ENCODE data around the gene INTS11. TPM values are rescaled to one million over a fixed set of nuclear protein-coding genes. Genes with fewer than 3 reads are reported as not detected.

Gene INTS11
- total RNA-seq, 1 experiment from 2014 or later = 56.6 TPM

GRCh38 chr1:1345384-1345783 lies 20.9 kb upstream of the INTS11 start:
- no peak for DNase-seq (ENCODE audit: extremely low read depth, low read depth)

- peak; percentile 77 for DNase-seq (ENCODE audit: extremely low read depth, low read depth)
These were observed 20.3 kb upstream of the INTS11 start for GRCh38 chr1:1344655-1345361.

DNA sequence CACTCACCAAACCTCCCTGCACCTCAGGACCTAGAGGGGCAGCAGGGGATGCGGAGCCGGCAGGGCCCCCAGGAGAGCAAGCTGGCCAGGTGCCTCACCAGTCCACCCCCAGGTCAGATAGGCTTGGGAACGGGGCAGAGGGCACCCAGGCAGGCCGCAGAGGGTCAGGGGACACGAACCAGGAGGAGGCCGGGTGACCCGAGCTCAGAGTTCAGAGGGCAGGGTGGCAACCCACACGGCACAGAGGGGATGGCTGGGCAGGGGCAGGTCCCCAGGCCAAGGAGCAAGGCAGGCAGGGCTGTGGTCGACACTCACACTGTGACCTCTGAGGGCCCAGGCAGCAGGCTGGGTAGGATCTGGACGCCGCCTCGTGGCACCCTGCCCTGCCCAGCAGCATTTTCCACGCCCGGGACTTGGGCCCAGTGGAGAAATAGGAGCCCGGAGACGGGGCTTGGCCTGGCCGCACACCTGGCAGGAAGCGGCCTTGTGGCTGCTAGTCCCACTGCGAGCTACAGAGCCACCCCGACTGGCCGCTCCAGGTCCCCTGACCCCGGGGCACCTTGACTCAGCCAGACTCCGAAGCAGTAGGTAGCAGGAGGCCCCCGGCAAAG lies 19.5 kb upstream of the INTS11 start:
- no peak for DNase-seq (ENCODE audit: extremely low read depth, low read depth)

GRCh38 chr1:1342584-1343115 lies 18.2 kb upstream of the INTS11 start:
- no peak for DNase-seq (ENCODE audit: extremely low read depth, low read depth)

GRCh38 chr1:1342061-1342562 lies 17.7 kb upstream of the INTS11 start:
- DNase-seq (ENCODE audit: extremely low read depth, low read depth) = no peak

DNA sequence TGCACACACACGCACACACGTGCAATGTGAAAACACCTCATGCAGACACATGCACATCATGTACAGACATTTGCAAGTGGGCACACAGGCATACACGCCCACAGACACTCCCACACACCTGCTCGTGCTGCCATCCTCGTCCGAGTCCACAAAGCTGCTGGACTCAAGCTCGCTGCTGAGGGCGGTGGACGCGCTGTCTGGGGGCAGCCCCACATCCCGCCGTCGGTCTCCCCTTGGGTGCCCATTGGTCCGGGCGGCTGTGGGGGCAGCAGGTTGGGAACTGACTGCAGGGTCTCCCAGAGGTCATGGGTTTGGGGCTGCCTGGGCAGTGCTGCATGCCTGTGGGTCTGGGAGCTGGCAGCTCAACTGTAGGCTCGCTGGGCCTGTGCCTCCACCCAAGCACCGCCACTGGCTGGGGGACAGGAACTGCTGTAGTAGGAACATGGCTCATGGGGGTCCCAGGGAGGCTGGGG lies 17.1 kb upstream of the INTS11 start:
- no peak for DNase-seq (ENCODE audit: extremely low read depth, low read depth)

DNA sequence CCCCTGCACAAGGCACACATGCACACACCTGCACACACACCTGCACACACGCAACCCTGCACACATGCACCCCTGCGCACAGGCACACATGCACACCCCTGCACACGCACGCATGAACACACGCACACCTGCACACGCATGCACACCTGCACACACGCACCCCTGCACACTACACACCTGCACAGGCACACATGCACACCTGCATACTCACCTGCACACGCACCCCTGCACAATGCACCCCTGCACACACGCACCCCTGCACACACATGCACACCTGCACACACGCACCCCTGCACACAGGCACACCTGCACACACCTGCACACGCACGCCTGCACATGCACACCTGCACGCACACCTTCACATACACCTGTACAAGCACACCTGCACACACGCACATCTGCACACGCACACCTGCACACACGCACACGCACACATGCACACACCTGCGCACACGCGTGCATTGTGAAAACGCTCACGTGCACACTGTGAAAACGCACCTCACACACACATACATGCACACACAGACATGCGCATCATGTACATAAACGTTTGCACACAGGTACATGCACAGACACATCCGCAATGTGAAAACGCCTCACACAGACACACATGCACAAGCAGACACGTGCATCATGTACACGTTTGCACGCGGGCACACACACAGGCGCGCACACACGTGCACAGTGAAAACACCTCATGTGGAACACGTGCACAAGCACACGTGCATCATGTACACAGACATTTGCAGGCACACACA lies 16.5 kb upstream of the INTS11 start:
- no peak for DNase-seq (ENCODE audit: extremely low read depth, low read depth)

- no peak for DNase-seq (ENCODE audit: extremely low read depth, low read depth)
These were observed 15.7 kb upstream of the INTS11 start for GRCh38 chr1:1340185-1340584.

DNA sequence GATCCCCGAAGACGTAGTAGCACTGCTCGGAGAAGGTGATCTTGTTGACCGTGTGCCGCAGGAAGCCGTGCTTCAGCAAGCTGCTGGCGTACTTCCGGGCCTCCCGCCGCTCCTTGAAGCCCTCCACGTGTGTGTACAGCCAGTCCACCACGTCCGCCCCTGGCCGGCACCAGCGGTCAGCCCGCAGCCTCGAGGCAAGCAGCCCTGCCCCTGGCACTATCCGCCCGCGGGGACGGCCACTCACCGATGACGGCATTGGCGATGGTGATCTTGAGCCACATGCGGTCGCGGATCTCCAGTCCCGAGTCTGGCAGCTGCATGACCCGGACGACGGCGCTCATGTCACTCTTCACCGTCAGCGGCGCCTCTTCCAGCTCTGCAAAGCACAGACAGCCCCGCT lies 13.8 kb upstream of the INTS11 start:
- no peak for DNase-seq (ENCODE audit: extremely low read depth, low read depth)

DNA sequence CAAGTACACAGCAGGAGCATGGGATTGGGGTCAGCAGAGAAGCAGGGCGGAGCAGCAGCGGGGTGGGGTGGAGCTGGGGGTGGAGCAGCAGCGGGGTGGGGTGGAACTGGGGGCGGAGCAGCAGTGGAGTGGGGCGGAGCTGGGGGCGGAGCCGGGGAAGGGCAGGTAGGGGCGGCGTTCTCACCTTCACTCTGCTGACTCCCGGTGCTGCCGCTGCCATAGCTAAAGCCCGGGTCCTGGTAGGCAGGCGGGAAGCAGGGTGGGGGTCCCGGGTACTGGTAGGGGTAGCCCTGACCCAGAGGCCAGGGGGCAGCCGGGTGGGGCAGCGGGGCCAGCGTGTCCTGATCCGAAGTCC lies 13.3 kb upstream of the INTS11 start:
- DNase-seq (ENCODE audit: extremely low read depth, low read depth) = no peak

DNA sequence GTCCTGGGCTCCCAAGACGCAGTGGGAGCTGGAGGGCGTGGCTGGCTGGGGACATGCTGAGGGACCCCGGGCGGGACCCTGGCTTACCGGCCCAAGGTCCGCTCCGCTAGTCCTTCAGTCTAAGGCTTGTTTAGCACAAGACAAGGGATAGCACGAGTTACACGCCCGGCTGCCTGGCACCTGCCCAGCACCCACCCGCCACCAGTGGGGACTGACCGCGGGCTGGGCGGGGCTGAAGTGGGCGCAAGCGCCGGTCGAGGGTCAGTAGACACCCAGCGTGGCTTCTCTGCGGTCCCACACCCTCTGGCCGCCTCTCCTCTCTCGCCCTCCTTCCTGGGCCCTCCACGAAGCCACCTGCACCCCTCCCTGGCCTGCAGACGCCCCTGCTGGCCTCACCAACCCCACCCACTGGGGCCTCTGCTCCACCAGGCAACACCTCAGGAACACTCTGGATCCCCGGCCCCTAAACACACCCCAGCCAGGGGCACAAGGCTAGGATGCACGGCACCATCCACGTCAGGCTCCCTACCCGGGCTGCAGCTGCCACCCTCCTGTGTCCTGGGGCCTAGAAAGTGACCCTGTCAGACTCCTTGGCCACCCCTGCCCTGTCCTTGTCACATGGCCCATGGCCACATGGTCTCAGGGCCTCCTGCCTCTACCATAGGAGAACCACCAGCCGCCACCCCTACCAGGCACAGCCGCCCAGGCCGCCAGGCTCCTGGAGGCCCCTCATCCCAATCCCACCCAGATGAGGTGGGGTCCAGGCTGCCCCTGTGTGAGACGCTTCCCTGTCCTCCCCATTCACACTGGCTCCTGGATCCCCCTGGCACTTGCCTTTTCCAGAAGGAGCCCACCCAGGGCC lies 12.7 kb upstream of the INTS11 start:
- DNase-seq (ENCODE audit: extremely low read depth, low read depth) = no peak

DNA sequence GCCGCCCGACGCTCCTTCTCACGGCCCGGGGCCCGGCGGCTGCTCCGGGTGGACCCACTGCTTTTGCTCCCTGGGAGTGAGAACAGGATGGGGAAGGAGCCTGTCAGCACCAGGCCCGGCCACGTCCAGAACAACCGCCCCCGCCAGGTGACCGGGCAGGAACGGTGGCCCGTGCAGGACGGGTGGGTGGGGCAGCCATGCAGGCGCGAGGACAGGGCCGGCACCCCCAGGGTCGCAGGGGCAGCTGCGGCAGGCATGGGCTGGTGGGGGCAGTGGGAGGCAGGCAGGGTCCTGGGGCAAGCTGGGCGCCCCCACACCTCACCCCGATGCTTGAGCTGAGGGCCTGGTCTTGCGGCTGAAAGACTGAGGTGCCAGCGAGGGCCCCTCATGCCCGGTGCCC lies 12.0 kb upstream of the INTS11 start:
- no peak for DNase-seq (ENCODE audit: extremely low read depth, low read depth)

DNA sequence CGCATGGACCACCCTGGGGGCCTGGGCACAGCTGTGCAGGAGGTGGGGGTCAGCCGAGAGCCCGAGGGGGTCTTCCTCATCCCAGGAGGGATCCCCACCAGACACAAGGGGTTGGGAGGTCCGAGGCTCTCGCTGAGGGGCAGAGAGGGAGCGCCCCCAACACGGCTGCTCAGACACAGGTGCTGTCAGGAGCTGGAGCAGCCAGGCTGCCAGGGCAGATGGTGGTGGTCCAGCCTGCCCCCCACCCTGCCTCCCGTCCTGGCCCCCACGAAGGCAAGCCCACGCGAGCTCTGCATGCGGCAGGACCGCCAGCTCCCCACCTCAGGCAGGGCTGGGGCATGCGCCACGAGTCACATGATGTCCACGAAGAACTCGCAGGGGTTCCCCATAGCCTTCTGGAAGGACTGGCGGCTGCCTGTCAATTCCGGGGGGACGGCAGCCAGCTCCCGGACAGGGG lies 11.4 kb upstream of the INTS11 start:
- DNase-seq (ENCODE audit: extremely low read depth, low read depth) = no peak

GRCh38 chr1:1335283-1335682 lies 10.8 kb upstream of the INTS11 start:
- DNase-seq (ENCODE audit: extremely low read depth, low read depth) = no peak

GRCh38 chr1:1334835-1335234 lies 10.4 kb upstream of the INTS11 start:
- no peak for DNase-seq (ENCODE audit: extremely low read depth, low read depth)

DNA sequence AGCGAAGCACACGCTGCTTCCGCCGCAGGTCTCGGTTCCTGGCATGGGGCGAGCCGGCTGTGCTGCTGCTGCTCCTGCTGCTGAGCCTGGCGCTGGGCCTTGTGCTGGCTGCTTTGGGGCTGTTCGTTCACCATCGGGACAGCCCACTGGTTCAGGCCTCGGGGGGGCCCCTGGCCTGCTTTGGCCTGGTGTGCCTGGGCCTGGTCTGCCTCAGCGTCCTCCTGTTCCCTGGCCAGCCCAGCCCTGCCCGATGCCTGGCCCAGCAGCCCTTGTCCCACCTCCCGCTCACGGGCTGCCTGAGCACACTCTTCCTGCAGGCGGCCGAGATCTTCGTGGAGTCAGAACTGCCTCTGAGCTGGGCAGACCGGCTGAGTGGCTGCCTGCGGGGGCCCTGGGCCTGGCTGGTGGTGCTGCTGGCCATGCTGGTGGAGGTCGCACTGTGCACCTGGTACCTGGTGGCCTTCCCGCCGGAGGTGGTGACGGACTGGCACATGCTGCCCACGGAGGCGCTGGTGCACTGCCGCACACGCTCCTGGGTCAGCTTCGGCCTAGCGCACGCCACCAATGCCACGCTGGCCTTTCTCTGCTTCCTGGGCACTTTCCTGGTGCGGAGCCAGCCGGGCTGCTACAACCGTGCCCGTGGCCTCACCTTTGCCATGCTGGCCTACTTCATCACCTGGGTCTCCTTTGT lies 9.2 kb upstream of the INTS11 start:
- DNase-seq (ENCODE audit: extremely low read depth, low read depth) = no peak

GRCh38 chr1:1332774-1333480 lies 8.5 kb upstream of the INTS11 start:
- DNase-seq (ENCODE audit: extremely low read depth, low read depth) = no peak

DNA sequence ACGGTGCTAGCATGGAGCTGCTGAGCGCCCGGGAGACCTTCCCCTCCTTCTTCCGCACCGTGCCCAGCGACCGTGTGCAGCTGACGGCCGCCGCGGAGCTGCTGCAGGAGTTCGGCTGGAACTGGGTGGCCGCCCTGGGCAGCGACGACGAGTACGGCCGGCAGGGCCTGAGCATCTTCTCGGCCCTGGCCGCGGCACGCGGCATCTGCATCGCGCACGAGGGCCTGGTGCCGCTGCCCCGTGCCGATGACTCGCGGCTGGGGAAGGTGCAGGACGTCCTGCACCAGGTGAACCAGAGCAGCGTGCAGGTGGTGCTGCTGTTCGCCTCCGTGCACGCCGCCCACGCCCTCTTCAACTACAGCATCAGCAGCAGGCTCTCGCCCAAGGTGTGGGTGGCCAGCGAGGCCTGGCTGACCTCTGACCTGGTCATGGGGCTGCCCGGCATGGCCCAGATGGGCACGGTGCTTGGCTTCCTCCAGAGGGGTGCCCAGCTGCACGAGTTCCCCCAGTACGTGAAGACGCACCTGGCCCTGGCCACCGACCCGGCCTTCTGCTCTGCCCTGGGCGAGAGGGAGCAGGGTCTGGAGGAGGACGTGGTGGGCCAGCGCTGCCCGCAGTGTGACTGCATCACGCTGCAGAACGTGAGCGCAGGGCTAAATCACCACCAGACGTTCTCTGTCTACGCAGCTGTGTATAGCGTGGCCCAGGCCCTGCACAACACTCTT lies 7.7 kb upstream of the INTS11 start:
- DNase-seq (ENCODE audit: extremely low read depth, low read depth) = no peak
